ENCODE data around the gene CHD9.

GRCh38 chr16:53291757-53292392 is 237.1 kb downstream of the CHD9 start:
- TF ChIP-seq, protein P1, sequence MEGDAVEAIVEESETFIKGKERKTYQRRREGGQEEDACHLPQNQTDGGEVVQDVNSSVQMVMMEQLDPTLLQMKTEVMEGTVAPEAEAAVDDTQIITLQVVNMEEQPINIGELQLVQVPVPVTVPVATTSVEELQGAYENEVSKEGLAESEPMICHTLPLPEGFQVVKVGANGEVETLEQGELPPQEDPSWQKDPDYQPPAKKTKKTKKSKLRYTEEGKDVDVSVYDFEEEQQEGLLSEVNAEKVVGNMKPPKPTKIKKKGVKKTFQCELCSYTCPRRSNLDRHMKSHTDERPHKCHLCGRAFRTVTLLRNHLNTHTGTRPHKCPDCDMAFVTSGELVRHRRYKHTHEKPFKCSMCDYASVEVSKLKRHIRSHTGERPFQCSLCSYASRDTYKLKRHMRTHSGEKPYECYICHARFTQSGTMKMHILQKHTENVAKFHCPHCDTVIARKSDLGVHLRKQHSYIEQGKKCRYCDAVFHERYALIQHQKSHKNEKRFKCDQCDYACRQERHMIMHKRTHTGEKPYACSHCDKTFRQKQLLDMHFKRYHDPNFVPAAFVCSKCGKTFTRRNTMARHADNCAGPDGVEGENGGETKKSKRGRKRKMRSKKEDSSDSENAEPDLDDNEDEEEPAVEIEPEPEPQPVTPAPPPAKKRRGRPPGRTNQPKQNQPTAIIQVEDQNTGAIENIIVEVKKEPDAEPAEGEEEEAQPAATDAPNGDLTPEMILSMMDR (IDR thresholded peaks at IDR 0.05; ENCODE audit: poor library complexity, severe bottlenecking), result no peak
- no peak for TF ChIP-seq EP300 (conservative IDR thresholded peaks at IDR 0.05; ENCODE audit: poor library complexity, severe bottlenecking)
- no peak for TF ChIP-seq POLR2AphosphoS5 (IDR thresholded peaks at IDR 0.05)

All from neural cell (in vitro differentiated cells).